NCI-H2196 treated with DMSO at 0.1 percent for 48 hours (cell line): ENCODE data around the gene SLC26A6.

ENCODE experiments used
- DNase-seq: peaks from one replicate; lab custom pipeline; 2025; ENCODE audit not compliant: unreplicated experiment; lab: John Stamatoyannopoulos, UW

Gene SLC26A6

GRCh38 chr3:48581621-48582481 lies 53.4 kb downstream of the SLC26A6 start:
- DNase-seq: no peak

GRCh38 chr3:48576647-48577046 lies 58.6 kb downstream of the SLC26A6 start:
- no peak for DNase-seq
